Measurements from ENCODE around the gene ZNF341.

GRCh38 chr20:33707668-33708067, 24.1 kb upstream of the ZNF341 start:
- TF ChIP-seq, protein P1, sequence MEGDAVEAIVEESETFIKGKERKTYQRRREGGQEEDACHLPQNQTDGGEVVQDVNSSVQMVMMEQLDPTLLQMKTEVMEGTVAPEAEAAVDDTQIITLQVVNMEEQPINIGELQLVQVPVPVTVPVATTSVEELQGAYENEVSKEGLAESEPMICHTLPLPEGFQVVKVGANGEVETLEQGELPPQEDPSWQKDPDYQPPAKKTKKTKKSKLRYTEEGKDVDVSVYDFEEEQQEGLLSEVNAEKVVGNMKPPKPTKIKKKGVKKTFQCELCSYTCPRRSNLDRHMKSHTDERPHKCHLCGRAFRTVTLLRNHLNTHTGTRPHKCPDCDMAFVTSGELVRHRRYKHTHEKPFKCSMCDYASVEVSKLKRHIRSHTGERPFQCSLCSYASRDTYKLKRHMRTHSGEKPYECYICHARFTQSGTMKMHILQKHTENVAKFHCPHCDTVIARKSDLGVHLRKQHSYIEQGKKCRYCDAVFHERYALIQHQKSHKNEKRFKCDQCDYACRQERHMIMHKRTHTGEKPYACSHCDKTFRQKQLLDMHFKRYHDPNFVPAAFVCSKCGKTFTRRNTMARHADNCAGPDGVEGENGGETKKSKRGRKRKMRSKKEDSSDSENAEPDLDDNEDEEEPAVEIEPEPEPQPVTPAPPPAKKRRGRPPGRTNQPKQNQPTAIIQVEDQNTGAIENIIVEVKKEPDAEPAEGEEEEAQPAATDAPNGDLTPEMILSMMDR (IDR thresholded peaks at IDR 0.05 in 8 of 11, conservative IDR thresholded peaks at IDR 0.05 in 3 of 11): no peak
- TF ChIP-seq POLR2A (IDR thresholded peaks at IDR 0.05): no peak

Measured in spleen (tissue), 7 donors.